ENCODE results near the gene UBE2J2.
A peak's percentile ranks its signal among the peaks of the same experiment; 100 is the strongest.

Gene UBE2J2

DNA sequence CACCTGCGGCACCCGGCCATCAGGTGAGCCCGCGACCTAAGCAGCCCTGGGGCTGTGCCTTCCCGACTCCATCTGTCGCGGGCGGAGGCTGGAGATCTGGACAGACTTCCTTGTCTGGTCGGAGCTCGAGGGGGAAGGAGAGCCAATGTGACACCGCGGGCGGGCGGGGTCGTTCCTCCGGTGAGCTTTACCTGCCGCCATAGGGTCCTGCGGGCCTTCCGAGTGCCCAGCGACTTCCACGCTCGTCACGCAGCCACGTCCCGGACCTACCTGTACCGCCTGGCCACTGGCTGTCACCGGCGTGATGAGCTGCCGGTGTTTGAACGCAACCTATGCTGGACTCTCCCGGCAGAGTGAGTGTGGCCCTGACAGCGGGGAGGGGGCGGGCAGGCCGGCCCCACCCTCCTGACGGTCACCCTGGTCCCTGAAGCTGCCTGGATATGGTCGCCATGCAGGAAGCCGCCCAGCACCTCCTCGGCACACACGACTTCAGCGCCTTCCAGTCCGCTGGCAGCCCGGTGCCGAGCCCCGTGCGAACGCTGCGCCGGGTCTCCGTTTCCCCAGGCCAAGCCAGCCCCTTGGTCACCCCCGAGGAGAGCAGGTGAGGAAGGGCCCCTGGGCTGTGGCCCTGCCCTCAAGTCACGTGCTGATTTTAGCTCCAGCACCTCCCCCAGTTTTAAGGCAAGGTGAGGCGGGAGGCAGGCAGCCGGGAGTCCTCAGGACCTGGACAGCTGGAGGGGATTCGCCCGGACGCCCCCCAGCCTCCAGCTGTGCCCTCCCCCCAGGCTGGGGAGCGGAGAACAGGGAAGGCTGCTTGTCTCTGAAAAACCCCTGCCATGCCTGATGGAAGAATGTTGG lies 35.8 kb upstream of the UBE2J2 start:
- no peak for DNase-seq (ENCODE audit: low spot score)

DNA sequence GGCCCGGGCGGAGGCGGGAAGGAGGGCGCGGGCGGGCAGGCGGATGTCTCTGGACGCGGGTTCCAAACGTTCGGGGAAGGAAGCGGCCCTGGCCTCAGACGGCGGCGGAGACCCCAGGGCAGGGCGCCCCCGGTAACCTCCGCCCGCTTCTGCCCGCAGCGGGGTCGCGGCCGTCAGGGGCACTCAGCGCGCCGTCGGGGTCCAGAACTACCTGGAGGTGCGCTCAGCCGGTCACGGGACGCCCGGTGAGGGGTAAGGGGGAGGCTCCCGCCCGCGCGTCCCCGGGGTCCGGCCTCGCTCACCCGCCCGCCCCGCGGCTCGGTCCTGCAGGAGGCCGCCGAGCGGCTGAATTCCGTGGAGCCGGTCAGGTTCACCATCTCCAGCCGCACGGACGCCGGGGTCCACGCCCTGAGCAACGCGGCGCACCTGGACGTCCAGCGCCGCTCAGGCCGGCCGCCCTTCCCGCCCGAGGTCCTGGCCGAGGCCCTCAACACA lies 35.1 kb upstream of the UBE2J2 start:
- no peak for DNase-seq (ENCODE audit: low spot score)

DNA sequence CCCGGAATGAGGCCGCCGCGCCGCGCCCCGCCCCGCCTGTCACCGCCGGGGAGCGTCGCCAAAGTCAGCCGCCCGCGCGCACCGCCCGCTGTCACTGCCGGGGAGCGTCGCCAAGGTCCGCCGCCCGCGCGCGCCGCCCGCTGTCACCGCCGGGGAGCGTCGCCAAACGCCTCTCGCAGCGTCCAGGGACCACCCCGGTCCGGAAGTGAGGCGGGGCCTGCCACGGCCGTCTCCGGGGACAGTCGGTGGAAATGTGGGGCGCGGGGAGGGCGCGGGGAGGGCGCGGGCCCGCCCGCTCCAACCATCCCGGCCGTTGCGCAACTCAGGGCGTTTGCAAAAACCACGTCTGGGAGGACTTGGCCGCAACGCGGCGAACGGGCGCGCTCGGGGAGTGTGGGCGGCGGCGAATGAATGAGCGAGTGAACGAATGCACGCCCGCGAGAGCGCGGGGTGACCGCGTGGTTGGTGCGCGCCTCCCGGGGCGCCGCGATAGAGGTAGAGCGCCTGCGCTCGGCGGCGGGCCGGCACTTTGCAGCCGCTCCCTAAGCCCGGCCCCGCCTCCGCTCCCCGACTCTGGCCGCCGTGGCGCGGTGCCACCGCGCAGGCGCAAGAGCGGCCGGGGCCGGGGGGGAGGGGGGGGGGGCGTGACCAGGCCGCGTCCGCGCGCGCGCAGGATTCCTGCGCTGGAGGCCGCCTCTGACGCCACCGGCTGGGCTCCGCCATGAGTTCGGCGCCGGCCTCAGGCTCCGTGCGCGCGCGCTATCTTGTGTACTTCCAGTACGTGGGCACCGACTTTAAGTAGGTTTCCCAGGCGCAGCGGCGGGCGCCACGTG lies 34.5 kb upstream of the UBE2J2 start, which contains the start of the genes ACAP3 and PUSL1:
Gene ACAP3, minus strand, starts transcription at position 8 of the 833 bp plus-strand sequence. CDS start 115 bp downstream, outside the sequence.
Gene PUSL1, plus strand, starts transcription at position 675 of the 833 bp plus-strand sequence. Its CDS starts 47 bp downstream, at position 722.
- DNase-seq (ENCODE audit: low spot score) = peak; percentile 93

DNA sequence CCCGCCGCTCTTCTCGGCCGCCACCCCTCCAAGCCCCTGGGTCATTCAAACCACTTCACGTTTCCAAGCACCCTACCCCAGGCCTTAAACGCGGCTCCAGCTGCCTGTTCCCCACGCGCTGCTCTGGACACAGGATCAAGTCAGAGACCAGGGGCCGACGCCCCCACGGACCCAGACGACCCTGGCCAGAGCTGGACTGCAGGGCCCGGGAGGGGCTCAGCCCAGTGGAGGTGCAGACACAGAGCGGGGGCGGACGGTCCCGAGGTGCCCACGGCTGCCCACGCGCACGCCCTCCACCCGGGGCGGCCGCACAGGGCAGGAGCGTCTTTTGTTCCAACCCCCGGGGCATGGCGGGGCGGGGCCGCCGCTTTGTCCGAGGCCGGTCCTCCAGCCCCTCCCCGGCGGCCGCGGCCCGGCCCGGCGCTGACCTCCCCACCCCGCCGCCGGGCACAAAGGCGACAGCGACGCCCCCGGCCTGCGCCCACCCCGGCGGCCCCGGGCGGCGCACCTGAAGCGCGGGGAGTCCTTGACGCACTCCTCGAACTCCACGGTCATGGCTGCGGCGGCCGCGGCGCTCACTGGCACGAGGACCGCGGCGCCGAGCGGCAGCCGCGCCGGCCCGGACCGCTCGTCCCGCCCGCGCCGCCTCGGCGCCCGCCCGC lies 33.7 kb upstream of the UBE2J2 start:
- no peak for DNase-seq (ENCODE audit: low spot score)

DNA sequence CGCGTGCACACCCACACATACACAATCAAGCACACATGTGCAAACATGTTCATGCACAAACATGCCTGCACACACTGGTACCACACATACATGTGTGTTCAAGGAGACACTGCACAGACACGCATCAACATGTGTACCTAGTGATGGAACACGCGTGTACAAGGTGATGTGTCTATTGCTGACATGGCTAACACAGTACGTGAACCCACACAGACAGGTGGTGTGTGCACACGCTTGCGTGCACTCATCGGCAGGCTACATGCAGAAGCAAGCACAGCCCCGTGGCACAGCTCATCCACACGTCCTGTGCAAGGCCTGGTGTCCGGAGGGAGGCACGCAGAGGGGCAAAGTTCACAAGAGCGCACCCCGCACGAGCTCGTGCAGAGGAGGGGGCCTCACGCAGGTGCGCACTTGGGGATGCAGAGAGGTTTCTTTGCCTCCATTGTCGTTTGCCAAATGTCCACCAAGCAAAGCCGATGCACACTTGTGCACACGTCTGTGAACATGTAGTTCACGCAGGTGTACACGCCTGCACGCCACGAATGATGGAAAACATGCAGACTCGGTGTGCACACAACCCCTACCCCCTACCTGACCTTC lies 33.1 kb upstream of the UBE2J2 start:
- DNase-seq (ENCODE audit: low spot score) = no peak

DNA sequence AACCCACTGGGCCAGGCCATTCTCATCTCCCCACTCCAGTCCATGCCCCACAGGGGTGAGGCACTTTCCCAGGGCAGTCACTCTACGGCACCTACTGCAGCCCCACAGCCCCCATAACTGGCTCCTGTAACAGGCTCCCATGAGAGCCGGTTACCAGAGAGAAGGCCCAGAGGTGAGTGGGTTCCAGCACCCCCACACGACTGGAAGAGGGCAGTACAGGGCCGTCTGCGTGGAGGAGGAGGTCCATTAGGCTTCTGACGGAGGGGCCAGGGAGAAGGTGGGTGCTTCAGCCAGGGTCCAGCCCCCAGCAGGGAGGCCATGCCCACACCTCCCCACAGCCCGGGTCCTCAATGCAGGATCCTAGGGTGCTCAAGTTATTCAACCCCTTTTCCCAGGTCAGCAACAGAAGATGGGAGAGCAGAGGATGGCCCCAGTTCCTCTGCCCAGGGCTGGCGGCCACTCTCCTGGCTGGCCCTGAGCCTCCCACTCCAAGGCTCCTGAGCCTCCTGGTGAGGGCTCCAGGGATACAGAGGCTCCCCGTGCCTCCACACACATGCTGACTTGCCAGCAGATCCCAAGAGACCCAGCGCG lies 32.5 kb upstream of the UBE2J2 start:
- DNase-seq (ENCODE audit: low spot score) = no peak

DNA sequence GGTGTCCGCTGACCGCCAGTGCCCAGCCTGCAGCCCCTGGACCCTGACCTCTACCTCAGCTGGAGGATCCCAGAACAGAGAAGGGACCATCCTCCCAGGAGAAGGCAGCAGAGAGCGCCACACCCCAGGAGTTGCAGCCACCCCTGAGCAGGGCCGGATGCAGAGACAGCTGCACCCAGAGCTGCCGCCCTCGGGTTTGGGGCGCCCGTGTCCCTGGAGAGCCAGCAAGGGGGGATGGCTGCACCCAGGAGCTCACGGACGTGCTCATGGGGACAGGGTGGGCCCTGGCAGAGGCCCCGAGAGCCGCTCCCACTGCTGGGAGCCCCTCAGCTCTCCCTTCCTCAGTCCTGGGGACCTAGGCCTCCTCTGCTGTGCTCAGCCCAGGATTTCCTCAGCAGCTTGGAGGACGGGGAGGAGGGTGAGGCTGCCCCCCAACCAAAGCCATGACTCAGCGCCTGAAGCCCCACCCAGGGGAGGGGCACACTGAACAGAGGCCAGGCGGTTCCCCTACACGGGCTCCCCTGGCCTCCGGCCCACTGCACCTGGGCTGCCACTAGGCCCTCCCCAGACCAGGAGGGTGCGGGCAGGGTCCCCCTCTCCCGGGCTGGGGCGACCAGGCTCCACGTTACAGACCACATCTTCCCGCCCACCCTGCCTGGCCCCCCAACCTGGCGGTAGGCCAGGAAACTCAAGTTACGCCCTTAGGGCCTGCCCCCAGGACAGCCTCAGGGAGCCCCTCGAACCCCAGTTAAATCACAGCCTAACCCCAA lies 31.8 kb upstream of the UBE2J2 start:
- peak; percentile 70 for DNase-seq (ENCODE audit: low spot score)

DNA sequence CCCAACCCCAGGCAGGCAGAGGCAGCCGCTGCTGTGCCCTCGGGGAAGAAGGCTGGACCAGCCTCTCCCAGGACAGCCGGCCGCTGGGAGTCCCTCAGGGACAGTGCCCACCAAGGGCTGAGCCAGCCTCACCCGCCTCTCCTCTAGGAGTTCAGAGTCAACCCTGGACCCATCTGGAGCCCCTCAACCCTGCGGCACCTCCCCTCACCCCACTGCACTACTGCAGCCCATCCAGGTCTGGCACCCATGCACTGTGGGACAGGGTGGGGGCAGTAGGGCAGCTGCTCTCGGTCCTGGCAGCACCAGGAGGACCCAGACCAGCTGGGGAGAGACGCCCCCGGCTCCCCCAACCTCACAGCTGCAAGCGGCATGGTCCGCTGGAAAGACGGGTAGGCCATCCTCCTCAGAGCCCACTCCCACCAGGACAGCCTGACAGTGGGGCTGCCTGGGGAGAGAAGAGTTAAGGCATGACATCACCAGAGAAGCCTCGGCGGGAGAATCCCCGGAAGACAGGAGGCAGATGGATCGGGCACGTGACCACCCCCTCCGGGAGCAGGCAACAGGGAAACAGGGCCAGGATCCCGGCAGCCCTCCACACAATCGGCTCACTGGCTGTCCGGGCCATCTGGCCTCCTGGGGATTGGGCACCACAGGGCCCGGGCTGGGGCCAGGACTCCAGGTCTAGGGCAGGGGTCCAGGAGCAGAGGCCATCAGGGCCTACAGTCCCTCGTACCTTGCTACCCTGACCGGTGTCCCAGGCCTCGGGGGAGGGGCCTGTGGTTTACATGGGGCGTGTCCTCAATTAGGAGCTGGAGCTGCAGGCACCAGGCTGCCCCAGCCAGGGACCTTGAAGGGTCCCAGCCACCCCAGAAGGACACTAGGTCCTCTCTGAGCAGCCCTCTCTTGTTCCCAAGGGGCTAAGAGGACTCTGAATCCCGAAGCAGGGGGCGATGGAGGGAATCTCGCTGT lies 31.0 kb upstream of the UBE2J2 start:
- no peak for DNase-seq (ENCODE audit: low spot score)

DNA sequence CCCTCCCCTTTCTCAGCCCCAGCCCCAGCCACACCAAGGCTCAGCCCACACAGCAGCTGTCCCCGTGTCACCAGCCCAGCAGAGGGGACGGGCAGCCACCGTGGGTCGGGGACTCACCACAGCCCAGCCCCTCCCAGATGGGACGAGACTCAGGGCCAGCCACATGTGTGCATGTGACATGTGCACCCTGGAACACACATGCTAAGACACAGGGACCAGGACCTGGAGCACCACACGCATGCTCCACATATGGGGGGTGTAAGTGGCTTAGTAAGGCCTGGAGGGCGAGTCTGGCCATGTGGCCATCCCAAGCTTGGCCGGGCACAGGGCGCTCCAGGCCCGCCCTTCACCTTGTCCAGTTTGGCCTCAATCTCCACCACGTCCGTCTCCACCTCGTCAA lies 30.1 kb upstream of the UBE2J2 start:
- no peak for DNase-seq (ENCODE audit: low spot score)

DNA sequence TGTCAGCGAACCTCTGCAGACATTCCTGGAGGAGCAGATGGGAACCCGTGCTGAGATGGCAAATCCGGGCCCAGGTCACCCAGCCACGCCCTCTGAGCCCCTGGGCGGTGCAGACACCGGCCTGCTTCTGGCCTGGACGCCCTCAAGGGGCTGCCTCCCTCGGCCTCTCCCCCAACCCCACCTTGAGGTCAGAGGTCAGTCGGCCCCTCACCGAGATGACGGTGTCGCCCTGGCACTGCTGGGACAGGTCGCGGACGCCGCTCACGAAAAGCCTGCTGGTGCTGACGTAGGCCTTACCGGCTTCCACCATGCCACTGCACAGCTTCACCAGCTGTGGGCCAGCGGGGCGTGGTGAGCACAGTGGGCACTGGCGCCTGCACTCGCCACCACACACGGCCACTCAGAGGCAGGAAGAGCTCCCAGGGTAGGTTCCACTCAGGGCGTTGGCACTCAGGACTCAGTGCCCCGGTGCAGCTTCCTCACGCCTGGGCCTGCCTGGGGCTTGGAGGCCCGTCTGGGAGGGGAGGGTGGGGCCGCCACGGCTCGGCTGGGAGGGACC lies 29.4 kb upstream of the UBE2J2 start:
- DNase-seq (ENCODE audit: low spot score) = no peak

DNA sequence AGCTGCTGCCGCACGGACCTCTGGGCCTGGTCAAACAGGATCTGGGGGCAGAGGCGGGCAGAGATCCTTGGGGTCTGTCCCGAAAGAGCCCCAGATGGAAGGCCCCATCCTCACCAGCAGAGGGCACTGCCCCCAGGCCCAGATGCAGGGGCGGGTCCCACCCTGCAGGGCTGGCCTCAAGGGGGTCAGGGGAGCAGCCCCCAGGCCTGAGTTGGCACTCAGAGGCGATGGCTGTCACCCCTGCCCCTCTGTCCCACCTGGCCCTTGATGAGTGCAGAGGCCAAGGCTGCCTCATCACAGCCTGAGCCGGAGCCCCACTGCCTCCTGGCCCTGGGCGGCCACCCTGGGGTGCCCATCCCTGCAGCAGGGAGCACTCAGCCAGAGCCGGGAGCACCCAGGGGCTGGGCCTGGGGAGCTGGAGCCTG lies 28.4 kb upstream of the UBE2J2 start:
- no peak for DNase-seq (ENCODE audit: low spot score)

DNA sequence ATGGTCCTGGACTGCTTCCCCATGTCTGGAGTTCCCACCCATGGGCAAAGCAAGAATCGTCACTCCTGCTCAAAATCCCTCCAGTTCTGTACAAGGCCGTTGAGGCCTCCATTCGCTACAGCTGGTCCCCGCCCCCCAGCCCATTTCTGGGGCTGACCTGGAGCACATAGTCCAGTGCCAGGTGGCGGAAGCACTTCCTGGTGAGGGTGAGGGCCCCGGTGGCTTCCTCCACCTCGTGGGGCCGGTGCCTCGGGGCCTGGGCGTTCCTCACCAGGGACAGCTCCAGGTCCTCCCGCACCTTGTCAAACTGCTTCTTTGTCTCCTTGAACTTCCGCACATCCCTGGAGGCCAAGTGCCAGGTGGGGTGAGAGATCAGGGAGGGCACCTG lies 26.7 kb upstream of the UBE2J2 start:
- DNase-seq (ENCODE audit: low spot score) = no peak

DNA sequence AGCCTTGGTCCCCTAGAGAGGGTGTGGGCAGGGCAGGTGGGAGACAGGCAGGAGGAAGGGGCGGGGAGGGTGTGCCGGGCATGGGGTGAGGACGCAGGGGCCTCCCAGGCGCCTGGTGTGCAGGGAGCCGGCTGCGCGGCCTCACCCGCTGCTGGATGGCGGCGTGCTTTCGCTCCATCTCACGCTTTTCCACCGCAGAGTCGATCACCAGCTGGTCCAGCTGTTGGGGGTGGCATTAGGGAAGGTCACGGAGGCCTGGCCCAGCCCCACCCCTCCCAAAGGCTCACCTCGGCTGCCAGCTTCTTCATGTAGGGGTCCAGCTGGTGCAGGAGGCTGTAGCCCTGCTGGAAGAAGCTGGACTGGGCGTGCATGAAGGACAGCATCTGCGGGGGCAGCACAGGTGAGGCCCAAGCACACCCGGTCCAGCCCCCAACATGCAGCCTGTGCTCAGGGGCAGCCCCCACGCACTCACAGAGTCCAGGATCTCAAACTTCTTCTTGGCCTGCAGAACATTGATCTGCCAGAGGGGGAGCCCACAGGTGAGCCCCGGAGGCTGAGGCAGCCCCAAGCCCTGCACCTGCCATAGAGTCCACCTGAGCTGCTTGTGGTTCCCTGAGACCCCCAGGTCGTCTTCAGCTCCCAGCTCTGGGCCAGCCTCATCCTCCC lies 26.2 kb upstream of the UBE2J2 start:
- DNase-seq (ENCODE audit: low spot score) = no peak

DNA sequence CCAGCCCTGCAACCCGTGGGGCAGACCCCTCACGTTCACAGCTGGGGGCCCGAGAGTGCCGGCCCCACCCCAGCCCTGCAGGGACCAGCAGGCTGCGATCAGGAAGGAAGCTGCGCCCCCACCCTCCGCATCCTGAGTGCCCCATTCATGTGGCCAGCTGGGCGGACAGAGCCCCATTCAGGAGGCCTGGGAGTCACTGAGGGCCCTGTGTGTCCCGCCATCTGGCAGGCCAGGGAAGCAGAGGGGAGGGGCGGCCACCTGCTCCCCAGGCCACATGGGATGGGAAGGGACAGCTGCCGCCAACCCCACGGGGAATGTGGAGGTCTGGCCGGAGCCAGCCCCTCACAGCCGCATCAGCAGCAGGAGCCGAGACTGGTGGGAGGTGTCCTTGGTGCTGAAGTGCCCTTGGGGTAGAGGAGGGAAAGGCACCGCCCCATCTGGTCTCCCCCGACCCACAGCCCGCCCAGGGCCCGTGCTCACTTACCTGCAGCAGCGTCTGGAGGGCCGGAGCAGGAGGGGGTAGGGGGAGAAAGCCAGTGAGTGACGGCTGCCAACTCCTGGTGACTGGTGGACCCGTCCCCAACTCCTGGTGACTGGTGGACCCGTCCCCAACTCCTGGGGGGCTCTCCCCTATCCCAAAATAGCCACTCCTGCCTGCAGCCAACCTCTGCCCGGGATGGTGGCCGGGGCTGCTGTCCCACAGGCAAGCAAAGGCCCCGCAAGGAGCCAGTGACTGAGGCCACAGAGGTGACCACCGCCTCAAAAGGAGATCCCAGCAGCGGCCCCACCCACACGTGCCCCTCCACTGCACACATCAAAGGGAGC lies 25.4 kb upstream of the UBE2J2 start:
- no peak for DNase-seq (ENCODE audit: low spot score)

DNA sequence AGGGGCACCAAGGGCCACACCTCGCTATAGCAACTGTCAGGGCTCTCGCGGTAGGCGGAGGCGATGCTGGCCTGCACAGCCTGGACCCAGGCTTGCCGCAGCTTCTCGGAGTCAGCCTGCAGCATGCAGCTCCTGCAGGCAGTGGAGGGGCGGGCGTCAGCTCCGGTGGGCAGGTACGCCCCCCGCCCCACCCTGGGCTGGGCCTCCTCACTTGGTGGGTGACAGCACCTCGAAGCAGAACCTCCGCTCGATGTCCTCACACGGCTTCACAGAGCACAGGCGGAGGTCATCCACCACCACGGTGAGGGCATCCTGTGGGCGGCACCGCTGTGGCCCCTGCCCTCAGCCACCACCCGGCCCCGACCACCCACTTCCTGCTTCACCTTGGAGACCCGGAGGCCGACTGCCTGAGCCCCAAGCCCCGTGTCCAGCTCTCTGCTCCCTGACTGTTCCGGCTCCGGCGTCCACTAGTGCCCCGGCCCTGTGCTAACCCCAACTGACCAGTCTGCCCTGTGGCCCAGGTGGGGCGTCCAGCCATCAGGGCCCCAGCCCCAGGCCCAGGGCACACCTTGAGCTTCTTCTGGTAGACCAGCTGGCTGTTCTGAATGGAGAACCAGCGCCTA lies 24.3 kb upstream of the UBE2J2 start:
- DNase-seq (ENCODE audit: low spot score) = no peak

DNA sequence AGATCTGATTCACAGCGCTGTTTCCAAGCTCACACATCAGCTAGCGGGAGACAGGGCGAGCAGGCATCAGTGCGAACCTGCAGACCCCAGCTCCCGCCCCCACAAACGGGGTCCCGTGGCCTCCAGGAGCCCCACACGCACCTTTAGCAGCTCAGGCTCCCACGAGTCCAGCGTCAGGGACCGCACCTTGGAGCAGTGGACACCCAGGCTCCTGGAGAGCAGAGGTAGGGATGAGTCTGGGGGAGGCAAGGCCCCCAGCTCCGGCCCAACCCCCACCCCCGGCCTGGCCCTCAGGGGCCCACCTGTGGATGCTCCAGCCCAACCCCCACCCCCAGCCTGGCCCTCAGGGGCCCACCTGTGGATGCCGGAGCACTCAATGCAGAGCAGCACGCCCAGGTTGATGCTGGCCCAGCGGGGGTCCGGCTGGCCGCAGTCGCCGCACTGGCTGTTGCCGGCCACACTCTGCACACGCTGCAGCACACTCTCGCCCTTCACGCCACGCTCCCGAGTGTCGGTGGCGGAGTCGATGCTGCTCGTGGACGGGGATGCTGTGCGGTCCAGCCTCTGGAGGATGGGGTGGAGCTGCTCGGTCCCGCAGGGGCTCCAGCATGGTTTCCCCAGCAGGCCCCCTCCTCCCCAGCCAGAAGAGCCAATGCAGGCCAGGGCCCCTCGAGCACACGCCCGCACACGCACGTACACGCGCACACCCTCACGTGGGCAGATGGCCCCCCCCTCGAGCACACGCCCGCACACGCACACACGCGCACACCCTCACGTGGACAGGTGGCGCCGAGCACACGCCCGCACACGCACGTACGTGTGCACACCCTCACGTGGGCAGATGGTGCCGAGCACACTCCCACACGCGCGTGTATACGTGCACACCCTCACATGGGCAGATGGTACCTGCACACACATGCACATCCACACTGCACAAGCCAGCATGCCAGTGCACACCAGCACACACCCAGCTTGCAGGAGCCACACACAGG lies 22.7 kb upstream of the UBE2J2 start:
- DNase-seq (ENCODE audit: low spot score) = no peak
